T-helper 22 cell (primary cell): ENCODE results near the gene TSHZ2.

Experiments
- DNase-seq: peaks from one replicate; pipeline ENCODE4 v3.0.0-alpha.2; 2020; ENCODE audit warnings: low read depth

The TSHZ2 gene

DNA sequence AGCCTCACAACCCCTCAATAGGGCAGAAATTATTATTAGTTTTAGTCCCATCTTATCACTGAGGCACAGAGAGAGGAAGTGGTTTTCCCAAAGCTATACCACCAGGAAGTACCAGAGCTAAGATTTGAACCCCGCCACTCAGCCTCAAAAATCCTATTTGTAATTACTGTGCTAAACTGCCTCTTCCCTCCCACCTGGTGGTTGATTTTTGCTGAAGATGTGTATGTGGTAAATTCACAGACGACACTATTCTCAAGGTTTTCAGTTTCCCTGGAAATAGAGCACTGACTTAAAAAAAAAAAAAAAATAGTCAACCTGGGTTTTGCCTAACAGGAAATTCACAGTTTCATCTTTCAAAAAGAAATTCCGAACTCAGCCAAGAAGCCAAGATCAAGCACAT is 57.9 kb downstream of the TSHZ2 start:
- DNase-seq = no peak

DNA sequence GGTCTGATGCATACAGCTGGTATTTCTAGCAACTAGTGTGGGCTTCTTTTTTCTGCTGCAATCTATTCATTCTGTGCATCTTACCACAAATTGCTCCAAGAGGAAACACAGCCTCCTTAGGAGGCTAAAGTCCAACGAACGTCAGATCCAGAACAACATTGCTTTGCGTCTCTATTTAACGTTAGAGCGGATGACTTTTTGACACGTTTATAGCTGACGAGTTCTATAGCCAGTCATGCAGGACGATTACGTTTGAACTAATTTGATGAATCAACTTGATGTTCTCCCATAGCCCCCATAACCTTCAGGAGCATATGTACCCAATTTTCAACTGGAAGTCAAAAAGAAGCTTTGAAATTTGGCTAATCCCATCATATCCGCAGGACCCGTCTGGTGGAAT is 59.9 kb downstream of the TSHZ2 start:
- DNase-seq = no peak

DNA sequence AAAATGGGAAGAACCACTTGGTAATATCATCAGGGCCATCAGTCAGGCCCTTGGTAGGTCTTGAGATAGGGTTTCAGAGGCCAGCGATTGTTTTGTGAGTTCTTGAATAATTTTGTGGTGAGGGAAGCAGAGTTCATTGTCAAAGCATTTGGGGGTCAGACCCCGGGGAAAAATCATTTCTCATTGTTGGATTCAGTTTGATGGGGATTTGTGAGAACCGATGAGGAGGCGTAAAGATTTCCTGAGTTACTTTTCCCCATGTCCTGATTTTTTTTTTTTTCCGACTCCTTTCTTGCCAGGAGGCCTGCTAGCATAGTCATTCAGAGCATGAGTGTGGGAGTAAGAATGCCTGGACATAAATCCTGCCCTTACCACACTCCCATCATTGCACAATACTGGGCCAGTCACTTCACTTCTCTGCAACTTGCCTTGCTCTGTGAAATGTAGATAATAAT is 60.3 kb downstream of the TSHZ2 start:
- DNase-seq = no peak

DNA sequence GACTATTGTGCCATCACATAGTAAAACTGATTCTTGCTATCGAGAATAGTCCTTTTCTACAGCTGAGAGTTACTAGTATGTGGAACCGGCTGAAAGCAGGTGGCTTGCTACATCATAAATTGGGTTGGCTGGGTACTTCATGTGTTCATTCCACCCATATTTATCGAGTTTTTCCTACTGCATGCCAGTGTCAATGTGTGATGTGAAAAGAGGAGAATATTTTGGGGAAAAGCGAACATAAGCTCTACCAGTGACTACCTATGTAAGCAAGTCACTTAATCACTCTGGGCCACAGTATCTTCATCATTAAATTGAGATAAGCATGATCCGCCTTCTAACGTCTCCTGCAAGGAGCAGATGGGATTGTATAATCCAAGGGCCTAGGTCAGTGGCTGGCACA is 61.0 kb downstream of the TSHZ2 start:
- DNase-seq = no peak

DNA sequence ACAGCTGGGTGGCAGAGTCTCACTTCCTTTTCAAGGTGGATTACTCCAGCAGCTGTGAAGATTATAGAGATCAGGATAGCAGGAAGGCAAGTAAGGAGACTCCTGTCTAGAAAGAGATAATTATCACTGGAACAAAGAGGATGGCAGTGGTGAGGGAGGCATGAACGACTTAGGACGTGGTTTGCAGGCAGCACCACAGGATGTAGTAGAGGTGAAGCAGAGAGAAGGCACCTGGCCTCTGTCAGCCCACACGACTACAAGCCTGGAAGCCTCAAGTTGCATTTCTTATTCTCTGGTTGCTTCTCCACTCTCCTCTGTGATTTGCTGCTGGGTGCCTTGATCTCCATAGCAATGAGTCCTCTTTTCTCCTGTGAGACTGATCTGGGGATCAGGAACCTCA is 62.7 kb downstream of the TSHZ2 start:
- no peak for DNase-seq

DNA sequence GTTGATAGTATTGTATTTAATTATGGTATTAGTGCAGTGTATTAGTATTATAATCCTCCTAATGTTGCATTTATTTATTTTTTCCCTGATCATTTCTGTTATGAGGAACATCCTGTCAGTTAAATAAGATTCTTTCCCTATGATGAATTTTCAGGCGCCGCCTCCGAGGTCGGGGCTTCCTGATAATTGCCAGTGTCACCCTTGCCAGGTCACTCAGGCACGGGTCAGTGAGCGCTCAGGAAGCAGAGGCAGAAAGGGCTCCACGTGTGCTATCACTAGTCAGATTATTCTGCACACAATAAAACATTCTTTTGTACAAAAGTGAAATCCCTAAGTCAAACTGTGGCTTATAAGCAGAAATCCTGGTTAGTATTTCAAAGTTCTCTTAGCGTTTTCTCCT is 64.8 kb downstream of the TSHZ2 start:
- no peak for DNase-seq

DNA sequence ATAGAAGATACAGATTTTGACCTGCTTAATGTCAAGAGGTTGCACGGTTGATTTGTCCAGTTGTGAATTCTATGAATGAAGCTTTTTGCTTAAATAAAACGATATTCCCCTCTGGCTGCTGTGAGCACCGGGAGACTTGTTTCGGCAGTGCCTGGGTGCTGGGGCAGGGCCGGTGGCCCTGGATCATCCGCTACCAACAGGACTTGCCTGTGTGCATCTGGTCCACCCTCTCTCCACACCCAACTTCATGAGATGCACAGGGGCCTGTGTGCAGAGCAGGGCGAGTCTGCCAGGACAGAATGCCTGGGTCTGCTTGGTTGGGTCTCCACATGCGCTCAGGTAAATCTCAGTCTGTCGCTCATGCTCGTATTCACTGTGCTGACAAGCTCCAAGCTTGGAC is 65.5 kb downstream of the TSHZ2 start:
- no peak for DNase-seq

DNA sequence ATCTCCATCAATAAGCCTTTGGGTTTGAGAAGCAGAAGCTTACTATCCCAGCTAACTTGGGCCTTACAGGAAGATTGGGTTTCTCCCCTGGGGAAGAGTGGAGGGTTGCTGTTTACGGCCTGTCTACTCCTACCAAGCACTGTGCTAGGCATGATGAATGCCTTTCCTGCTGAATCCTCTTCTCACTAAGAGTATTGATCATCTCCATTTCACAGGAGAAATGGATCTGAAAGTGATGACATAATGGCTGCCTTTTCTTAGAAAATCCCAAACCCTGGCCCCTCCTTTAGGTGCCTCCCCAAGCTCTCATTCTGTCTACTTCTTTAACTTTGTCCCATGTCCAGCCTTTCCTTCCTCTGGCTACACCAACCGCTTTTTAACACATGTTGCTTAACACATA is 66.1 kb downstream of the TSHZ2 start:
- DNase-seq = no peak

DNA sequence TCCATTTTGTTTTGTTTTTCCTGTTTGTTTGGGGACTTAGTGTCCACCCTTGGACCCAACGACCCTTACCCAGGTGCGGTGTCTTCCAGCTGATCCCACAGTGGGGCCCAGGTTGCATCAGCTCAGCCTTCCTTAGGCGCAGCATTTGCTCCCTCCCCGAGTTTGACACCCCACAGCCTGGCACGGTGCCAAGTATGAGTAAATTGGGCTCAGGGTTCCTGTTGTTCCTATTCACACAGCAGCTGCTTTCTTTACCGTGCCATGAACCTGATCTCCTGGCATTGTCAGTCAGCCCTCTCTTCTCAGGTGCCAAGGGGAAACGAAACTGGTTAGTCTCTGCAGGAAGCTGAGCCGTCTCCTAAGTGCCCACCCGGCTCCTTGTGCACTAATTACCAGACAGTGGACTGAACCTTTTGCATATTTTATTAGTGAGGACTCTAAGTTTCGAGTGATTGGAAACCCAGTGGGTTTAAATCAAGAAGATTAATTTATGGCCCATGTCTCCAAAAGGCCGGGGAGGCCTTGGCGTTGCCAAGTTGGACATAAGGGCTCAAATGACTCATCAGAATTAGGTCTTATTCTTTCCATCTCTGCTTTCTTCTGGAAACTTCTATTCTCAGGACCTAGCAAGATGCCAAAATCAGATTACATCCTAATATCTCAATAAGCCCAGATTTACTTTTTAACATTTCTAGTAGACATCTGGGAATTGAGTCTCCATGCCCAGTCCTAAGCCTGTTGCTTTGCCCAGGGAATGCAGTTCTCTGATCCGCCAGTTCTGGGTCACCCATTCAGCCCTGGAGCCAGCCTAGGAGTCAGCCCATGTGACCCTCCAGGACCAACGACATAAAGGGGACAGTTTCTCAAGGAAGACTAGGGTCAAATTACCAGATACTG is 68.8 kb downstream of the TSHZ2 start:
- no peak for DNase-seq

DNA sequence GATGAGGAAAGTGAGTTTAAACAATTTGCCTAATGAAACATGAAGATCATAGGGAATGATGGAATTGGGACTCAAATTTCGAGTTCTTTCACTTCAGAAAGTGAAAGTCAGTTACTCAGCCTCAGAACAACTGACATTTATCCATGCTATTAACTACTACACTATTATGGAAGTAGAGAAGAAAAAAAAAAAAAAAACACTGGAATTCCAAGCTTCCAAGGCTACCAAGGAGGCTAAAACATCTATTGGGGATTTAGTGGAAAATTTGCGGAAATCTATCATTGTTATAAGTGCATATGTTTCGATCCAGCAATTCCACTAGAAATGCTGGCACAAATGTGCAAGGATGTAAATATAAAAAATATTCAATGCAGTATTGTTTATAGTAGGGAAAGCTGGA is 70.4 kb downstream of the TSHZ2 start:
- DNase-seq = no peak

DNA sequence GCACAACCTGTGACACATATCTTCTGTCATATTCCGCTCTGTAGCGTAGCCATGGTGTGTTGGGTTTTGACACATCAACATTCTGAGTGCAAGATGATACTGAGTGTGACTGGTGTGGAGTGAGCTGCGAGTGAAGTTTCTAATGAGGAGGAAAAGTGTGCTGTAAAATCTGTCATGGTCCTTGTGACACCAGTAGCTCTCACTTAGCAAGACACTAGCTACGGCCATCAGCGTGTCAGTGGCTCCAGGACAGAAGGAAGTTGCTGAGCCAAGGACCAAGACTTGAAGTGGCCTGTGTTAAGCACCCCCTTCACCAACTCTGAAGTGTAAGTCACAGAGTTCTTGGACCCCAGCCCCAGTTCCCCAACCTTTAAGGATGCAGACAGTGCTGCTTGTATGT is 72.1 kb downstream of the TSHZ2 start:
- DNase-seq = no peak

DNA sequence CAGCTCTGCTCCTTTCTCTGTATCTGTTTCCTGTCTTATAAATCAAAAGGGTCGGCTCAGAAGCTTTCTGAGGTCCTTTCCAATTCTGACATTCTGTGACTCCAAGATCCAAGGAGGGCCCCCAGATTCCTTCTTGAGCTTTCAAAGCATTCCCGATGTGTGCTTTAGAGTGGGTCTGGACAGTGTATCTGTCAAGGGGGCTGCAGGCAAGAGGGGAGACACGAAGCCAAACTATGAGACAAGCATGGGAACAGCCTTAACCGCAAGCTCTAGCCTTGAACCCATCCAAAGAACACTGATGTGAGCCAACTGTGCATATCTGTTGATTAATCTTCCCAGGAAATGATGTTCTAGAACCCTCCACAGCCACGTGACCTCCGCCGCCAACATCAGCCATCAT is 73.8 kb downstream of the TSHZ2 start:
- DNase-seq = no peak

DNA sequence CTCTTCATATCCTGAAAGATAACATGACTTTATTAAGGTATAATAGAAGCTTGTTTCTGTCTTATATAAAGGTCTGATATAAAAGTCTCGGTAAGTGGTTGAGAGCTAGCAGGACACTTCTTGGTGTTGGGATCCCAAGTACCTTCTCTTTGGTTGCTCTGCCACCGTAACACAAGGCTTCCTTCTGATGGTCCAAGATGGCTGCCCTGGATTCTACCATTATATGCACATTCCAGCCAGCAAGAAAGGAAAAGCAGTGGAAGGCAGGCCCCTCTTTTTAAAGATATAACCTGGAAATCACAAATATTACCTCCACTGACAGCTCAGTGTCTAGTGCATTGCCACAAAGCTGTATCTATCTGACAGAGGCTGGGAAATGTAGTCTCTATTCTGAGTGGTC is 75.0 kb downstream of the TSHZ2 start:
- DNase-seq = no peak

DNA sequence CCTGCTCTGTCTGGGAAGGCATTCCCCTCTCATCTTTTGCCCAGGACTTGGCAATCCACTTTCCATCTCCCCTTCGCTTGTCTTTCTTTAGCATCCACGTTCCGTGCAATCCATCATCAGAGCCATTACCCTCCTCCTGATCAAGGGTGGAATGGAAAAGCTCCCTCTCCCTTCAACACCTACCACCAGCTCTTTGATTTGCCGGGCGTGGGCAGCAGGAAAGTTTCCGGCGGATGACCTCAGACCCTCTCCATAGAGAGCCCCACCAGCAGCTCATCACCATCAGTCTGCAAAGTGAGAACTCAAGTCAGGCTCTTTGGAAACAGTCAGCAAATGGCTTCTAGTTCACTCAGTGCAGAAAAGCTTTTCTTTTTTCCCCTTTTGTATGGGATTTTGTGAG is 76.2 kb downstream of the TSHZ2 start:
- no peak for DNase-seq

DNA sequence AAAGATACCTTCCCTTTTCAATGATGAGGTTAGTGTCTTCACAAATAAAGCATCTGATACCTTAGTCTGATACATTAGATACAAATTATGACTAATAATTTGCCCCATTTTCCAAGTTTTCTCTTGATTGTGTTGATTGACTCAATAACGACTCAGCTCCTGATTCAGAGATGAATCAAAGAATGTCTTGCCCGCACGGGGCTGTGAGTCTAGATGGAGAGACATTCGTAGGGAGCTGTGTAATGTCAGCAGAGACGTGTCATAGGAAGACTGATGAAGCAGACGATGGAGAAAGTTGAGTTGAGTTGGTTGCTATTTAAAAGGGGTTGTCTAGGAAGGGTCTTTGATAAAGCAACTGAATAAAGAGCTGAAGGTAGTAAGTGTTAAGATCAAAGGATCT is 78.2 kb downstream of the TSHZ2 start:
- no peak for DNase-seq

DNA sequence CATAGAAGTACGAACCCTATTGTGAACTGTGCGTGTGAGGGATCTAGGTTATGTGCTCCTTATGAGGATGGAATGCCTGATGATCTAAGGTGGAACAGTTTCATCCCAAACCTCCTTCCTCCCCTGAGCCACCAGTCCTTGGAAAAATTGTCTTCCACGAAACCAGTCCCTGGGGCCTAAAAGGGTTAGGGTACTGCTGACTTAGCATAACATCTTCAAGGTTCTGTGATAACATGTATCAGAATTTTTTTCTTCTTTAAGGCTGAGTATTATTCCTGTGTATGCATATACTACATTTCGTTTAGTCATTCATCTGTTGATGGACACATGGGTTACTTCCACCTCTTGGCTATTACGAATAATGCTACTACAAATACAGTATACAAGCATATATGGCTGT is 80.2 kb downstream of the TSHZ2 start:
- no peak for DNase-seq

DNA sequence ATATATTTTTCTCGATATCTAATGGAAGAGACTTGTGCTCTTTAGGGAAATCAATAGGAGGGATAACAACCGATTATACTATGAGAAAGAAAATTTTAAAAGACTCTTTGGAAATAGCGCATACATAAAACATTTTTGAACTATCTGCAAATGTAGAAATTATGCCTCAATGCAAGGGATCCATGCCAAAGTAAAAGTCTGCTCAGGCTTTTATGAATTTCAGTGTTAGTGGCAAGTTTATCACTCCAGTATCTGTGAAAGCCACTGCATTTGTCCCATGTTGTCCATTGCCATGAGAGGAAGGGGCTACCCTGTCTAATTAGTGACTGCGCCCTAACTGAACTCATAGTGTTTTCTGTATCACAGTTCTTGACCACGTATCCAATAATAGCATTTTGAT is 81.4 kb downstream of the TSHZ2 start:
- no peak for DNase-seq

DNA sequence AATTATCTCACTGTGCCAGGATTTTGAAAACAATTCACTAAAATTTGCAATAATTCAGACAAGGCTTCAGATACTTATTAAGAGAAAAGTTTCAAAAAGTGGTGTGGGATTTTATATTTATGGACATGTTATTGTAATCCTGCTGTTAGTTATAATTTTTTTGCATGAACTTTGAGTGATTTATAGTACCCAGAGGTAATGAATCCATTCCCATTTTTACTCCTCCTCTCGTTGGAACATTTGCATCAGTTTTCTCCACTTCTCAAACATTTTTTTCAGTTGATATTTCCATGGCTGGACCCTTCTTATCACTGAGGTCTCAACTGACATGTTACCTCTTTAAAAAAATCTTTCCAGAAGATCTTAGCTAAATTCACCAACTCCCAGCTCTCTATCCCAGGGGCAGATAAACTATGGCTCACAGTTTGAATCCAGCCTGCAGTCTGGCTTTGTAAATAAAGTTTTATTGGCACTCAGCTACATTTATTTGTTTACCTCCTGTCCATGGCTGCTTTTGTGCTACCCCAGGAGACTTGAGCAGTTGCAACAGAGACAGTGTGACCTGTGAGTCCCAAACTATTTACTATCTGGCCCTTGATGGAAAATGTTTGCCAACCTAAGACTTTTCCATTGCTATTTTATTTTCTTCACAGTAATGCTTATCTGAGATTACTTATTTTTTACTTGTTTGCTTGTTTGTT is 83.4 kb downstream of the TSHZ2 start:
- DNase-seq = no peak

DNA sequence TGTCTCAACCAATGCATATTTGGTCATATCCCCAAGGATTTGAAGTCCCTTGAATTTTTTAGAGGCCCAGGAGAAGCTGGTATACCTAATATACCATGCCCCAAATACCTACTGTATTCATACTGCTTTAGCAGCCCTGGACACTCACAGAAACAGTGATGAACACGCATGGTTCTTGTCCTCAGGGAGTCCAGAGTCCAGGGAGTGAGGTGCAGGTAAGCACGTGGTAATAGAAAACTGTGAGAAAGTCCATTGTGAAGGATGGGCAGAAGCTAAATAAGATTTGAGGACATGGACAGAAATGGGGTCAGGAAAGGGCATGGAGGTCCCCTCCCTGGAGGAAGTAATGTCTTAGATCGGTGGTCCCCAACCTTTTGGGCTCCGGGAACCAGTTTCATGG is 85.4 kb downstream of the TSHZ2 start:
- DNase-seq = no peak

DNA sequence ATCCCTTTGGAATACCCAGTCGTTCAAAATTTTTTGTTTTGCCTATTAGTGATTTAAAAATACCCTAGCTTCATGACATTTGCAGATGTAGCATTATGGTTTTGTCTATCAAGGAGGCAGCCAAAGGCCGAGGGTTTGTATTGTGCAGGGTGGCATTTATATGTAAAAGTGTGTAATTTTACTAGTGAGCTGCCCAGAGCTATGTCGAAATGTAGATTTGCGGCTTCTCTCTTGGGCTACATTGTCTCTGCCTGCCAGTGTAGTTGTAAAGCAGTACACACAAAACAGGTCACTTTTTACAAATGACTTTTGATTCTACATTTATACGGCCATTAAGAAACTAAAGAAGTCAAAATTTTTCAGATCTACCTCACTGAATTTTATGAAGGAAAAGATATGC is 87.7 kb downstream of the TSHZ2 start:
- no peak for DNase-seq

DNA sequence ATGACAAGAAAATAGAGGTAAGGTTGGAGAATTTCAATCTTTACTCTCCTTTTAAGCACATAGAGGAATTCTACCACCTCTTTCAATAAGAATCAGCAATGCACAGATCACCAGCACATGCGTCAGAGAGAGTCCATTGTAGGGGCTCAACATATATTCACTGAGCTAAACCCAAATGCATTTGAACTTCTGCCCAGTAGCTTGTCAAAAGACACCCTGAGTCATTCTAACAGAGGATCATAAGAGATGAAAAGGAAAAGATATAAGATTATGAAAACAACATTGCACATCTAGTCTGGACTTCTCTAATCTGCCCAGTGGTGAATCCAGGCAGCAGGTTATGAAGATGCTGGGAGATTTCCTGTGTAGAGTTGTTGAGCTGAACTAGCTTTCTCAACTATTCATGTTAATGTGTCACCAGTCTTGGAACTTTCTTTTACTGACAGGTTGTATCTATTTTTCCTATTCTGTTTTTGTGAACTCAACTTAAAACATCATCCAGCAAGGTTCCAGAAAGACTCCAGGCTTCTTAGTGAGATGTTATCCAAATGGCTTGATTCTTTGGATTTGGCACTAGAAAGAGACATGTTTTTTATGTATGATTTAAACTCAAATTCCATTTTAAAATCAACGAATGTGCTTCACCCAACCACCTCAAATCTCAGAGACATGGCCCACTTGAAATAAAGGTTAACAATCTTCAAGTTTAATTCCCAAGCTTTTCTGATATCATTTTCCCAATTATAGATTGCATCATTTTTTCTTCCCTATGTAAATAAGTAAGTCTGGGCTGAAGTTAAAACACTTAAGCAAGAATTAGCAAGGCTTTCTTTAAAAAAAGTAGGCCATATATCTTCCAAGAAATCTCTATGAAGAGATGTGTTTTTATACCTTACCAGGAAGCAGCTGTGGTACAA is 89.3 kb downstream of the TSHZ2 start:
- no peak for DNase-seq

DNA sequence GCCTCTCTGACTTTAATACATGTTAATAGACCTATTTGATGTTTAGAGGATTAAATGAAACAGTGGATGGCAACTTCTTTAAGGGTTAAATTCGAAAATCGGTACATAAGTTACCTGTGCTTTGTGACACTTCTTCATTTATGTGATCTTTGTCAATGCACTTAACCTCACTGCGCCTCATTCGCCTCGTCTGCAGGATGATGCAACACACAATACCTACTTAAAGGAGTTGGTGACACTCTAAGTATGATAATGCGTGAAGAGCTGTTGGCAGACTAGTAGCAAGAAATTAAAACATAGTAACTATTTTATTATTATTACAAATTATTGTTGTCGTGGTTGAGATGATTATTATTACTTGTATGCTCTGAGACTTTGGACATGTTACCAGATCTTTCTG is 92.8 kb downstream of the TSHZ2 start:
- no peak for DNase-seq

DNA sequence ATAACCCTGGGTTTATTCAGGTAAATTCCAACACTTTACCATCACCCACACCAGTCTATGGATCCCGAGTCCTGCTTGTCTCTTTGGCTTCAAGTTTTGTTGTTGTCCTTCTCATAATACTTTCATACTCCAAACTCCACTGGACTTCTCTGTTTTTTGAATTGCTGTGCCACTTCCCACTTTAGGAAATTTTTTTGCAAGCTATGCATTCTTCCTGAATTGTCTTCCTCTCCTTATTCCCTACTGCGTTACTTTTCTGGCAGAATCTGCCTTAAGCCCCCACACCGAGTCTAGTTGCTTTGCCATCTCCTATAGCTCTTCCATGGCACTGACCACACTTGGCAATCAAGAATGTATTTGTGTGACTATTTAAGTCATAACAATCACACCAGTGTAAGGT is 96.1 kb downstream of the TSHZ2 start:
- no peak for DNase-seq
